ACC112 (cell line): Measurements from ENCODE around the gene VEGFC.

Experiments used
- H2AFZ ChIP-seq: fragments of 200-600 bp; sonication (generic); one replicate; pipeline ENCODE4 v1.6.0; 2017; ENCODE audit warnings: antibody characterized with exemption, low read length; ENCODE audit not compliant: unreplicated experiment
- H3K27ac ChIP-seq: fragments of 200-600 bp; sonication (generic); 2 replicates; pipeline ENCODE4 v1.5.1; 2014; ENCODE audit warnings: low read depth, mild to moderate bottlenecking, antibody characterized with exemption, low read length, moderate library complexity
- H3K27me3 ChIP-seq: fragments of 200-600 bp; sonication (generic); 2 replicates; pipeline ENCODE4 v1.6.1; 2014; ENCODE audit warnings: mild to moderate bottlenecking, antibody characterized with exemption, low read length, moderate library complexity, mixed read lengths; ENCODE audit not compliant: insufficient read depth
- H3K36me3 ChIP-seq: fragments of 200-600 bp; sonication (generic); 2 replicates; pipeline ENCODE4 v1.6.1; 2016; ENCODE audit warnings: mild to moderate bottlenecking, antibody characterized with exemption, low read length, moderate library complexity, mixed read lengths; ENCODE audit not compliant: insufficient read depth
- H3K4me1 ChIP-seq: fragments of 200-600 bp; sonication (generic); one replicate; pipeline ENCODE4 v1.6.1; 2016; ENCODE audit warnings: low read length, mixed read lengths; ENCODE audit not compliant: insufficient read depth, unreplicated experiment, control insufficient read depth
- H3K4me3 ChIP-seq: fragments of 200-600 bp; sonication (generic); 2 replicates; pipeline ENCODE4 v1.5.1; 2014; ENCODE audit warnings: mild to moderate bottlenecking, low read depth, low read length
- H3K79me2 ChIP-seq: fragments of 200-600 bp; sonication (generic); one replicate; pipeline ENCODE4 v1.6.0; 2016; ENCODE audit warnings: low read length; ENCODE audit not compliant: control insufficient read depth, unreplicated experiment, insufficient read depth

VEGFC gene

DNA sequence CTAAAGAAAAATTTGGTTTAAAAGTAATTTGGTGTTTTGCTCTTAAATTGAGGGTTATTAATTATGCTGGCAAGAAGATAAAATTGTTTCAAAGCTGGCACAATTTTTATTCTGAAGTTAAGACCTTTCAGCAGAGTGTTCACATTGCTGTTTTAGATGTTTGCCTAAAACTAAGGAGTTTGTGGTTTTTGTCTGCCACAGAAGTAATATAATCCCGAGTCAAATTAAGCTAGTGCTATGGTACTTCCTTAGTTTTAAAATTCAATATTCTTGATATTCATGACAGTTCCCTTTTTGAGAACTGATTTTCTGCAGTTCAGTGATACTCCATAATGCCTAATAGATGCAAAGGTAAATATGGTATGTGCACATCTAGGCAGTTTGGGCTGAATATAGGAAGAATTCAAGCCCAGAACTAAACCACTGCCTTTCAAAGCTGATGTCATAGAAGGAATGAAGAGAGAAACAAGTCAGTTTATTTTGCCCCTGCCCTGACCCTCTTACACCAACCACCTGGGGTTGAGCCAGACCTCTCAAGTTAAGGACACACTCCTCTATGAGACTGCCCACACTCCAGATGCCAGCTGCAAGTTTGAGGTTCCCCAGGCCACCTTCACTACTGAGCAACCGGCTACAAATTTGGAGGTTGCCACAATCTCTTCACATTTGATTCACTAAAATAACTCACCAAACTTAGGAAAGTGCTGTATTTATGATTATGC, 32.1 kb upstream of the VEGFC start:
- Histone ChIP-seq H3K4me1 (no peaks in the 10 kb centered on the region), H3K36me3 (no peaks in the 10 kb centered on the region), H3K27me3 (no peaks in the 10 kb centered on the region), H2AFZ (no peak overlapping the region), H3K4me3 (no peak overlapping the region), H3K79me2 (no peaks in the 10 kb centered on the region), H3K27ac (no peak overlapping the region)

DNA sequence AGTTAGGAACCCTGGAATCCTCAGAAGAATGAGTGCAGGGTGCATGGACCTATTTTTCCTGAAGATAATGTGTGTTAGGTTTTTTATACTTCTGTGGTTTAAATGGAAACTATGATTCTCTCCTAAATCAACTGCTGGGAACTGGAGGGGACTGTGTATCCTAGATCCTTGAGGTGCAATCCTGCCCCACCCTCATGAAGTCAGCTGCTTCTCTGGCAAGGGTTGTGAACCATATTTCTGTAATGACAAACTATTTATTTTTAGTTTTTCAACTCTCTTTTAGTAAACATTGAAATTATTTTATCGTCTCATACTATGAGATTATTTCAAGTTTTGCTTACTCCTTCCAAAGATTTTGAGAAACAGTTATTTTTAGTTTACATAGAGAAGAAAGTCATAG, 25.8 kb upstream of the VEGFC start:
- H2AFZ ChIP-seq = no peak overlapping the region
- H3K27me3 ChIP-seq = no peaks in the 10 kb centered on the region
- no peaks in the 10 kb centered on the region for H3K36me3 ChIP-seq
- no peak overlapping the region for H3K27ac ChIP-seq
- H3K79me2 ChIP-seq = no peaks in the 10 kb centered on the region
- no peak overlapping the region for H3K4me3 ChIP-seq
- peaks cover 34% of the 10 kb centered on the region for H3K4me1 ChIP-seq

DNA sequence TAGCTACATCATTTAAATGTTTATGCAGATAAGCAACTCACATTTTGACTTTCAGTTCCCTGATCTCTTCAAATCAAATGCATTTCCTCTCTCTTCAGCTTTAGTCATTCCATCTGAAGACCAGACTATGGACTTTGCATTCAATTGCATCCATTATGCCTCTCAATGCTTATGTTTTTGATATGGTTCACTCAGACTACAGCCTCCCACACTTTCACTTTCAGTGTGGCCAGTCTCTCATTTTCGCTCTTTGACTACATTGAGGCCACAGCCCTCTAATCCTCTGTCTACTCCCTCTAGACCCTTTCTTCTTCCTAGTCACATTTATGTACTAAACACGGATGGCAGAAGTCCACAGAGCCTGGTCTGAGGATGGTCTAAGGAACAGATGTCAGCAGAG, 24.5 kb upstream of the VEGFC start:
- Histone ChIP-seq H3K27me3 (no peaks in the 10 kb centered on the region), H3K79me2 (no peaks in the 10 kb centered on the region), H3K27ac (no peak overlapping the region), H3K36me3 (no peaks in the 10 kb centered on the region), H2AFZ (peak overlapping the region; percentile 58), H3K4me1 (peaks cover 34% of the 10 kb centered on the region), H3K4me3 (peak overlapping the region; percentile 32; the same call in 1 of the 2 replicates)

DNA sequence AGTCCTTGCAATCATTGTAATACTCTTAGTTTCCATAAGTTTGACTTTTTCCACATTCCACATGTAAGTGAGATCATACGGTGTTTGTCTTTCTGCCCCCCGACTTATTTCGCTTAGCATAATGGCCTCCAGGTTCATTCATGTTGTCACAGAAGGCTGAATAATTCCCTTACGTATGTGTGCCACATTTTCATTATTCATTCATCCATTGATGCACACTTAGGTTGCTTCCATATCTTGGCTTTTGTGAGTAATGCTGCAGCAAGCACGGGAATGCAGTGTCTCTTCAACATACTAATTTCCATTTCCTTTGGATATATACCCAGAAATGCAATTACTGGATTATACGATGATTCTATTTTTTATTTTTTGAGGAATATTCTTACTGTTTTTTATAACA, 22.0 kb upstream of the VEGFC start:
- Histone ChIP-seq H3K79me2 (no peaks in the 10 kb centered on the region), H3K27ac (no peak overlapping the region), H3K36me3 (no peaks in the 10 kb centered on the region), H3K4me1 (peaks cover 34% of the 10 kb centered on the region), H2AFZ (peak overlapping the region; percentile 6), H3K4me3 (peak overlapping the region; percentile 5; the same call in 1 of the 2 replicates), H3K27me3 (no peaks in the 10 kb centered on the region)

DNA sequence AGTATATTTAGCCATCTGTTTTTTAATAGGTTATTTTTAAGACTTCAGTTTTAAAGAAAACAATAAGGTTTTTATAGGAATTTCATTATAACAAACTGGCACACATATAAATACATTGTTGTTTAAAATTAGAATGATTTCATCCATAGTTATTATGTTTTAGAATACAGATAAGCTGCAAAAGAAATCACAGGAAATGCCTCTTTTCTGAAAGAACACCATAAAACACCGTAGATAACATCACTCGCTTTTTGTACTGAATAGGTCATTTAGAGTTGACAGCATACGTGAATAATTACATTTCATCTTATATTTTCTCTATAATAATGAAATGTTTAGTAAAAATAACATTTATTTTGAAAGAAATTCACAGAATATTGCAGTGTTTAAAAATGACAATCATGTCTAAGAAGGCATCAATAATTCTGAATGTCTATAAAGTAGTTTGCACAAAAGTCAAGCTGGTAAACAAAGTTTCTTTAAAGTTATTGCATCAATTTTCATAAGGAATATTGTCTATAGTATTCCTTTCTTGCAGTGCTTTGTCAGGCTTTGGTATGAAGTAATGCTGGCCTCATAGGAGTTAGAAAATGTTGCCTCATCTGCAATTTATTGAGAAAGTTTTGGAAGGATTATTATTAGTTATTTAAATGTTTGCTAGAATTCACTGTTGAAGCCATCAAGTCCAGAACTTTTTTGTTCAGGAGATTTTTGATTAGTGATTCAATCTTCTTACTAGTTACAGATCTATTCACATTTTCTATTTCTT, 17.9 kb upstream of the VEGFC start:
- Histone ChIP-seq H3K4me1 (peaks cover 11% of the 10 kb centered on the region), H3K27ac (no peak overlapping the region), H3K79me2 (no peaks in the 10 kb centered on the region), H3K36me3 (no peaks in the 10 kb centered on the region), H3K4me3 (no peak overlapping the region), H2AFZ (peak overlapping the region; percentile 17), H3K27me3 (no peaks in the 10 kb centered on the region)

DNA sequence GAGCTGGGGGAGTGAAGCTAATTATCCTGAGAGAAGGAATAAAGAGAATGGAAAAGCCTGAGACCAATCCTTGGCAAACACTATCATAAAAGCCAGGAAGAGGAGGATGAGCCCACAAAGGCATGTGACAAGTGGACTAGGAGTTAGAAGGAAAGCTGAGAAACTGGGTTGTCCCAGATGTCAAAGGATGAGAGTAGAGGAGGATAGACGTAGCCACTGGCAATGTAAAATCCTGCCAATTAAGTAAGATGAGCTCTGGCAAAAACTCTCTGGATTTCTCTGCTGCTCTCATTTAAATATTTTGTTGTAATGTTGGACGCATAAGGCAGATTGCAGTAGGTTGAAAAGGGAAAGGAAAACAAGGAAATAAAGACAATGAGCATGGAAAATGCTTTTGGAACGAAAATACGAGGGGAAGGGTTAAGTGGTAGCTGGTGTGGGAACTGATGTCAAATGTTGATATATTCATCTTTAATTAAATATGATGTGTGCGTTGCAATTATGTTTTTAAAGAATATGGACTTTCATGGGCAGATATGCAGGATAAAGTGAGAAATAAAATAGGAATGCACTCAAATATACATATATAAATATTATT, 14.2 kb upstream of the VEGFC start:
- no peak overlapping the region for H2AFZ ChIP-seq
- H3K4me1 ChIP-seq = no peaks in the 10 kb centered on the region
- no peak overlapping the region for H3K4me3 ChIP-seq
- H3K36me3 ChIP-seq = no peaks in the 10 kb centered on the region
- no peaks in the 10 kb centered on the region for H3K27me3 ChIP-seq
- no peaks in the 10 kb centered on the region for H3K79me2 ChIP-seq
- H3K27ac ChIP-seq = no peak overlapping the region

DNA sequence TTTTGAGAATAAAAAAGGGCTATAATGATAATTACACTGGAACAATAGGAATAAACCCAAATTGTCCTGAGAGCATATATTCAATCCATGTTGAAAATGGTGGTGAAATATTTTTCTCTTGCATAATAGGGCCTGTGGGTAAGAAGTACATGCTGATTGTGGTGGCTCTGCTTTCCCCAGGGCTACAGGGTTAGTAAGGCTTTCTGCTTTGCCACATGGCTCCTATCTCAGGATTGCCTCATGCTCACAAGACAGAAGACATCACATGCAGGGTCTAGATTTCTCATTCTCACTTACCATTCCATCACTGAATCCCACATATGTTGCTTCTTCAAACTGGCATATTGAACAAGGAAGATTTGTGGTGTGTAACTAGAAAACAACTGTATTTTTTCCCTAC, 12.4 kb upstream of the VEGFC start:
- H3K36me3 ChIP-seq = no peaks in the 10 kb centered on the region
- no peak overlapping the region for H3K27ac ChIP-seq
- H3K4me1 ChIP-seq = peaks cover 6% of the 10 kb centered on the region
- H3K4me3 ChIP-seq = no peak overlapping the region
- H3K27me3 ChIP-seq = no peaks in the 10 kb centered on the region
- no peak overlapping the region for H2AFZ ChIP-seq
- H3K79me2 ChIP-seq = no peaks in the 10 kb centered on the region

DNA sequence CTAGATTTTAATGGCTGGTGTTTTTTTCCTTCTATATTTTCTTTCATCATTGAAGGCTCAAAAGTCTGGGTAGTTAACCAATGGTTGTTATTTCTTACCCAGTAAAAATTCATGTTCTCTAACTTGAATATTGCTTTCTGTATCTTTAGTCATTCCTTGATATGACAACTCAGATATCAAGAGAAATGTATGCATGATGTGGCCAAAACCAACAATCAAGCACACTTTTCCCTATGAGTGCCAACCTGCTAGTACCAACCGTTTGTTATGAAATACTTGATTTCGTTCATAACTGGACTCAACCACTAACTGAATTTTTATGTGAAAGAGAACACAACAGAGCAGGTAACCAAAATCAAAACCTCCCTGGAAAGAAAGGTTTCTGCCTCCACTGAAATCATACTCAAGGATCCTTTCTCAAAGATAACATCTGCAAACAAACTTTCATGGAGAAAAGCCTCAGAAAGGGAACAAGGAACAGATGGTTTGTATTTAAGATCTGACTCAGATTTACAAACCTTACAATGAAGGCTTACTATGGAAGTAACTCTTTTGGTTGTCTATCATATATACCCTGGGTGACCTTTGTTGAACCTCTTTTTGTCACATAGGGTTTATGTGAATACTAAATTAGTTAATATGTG, 8.3 kb upstream of the VEGFC start:
- Histone ChIP-seq H3K27me3 (no peaks in the 10 kb centered on the region), H3K4me1 (peaks cover 6% of the 10 kb centered on the region)

DNA sequence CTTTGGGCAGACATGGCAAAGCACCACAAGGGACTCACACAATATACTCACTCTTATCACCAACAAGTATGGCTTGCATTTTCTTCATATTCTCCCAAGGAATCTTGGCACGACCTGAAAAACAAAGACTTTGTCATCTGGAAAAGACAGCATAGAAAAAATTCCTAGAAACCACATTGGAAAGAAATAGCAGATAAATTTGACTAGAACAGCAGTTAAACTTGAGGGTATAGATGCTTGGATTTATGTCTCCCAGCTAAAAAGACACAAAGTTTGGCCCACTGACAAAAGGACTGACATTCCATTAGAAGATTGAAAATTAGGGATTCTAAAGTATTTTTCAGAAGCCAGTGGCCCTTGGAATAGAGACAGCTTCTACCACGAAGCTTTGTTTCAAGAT, 6.9 kb upstream of the VEGFC start:
- Histone ChIP-seq H3K27ac (no peak overlapping the region), H3K36me3 (no peaks in the 10 kb centered on the region), H2AFZ (no peak overlapping the region), H3K27me3 (no peaks in the 10 kb centered on the region), H3K4me1 (peaks cover 8% of the 10 kb centered on the region), H3K79me2 (no peaks in the 10 kb centered on the region), H3K4me3 (no peak overlapping the region)

More for the DNA sequence above, 8.3 kb upstream of the VEGFC start:
- H2AFZ ChIP-seq = no peak overlapping the region
- no peaks in the 10 kb centered on the region for H3K36me3 ChIP-seq
- peak overlapping the region; percentile 56 for H3K27ac ChIP-seq
- H3K4me3 ChIP-seq = no peak overlapping the region
- H3K79me2 ChIP-seq = no peaks in the 10 kb centered on the region

DNA sequence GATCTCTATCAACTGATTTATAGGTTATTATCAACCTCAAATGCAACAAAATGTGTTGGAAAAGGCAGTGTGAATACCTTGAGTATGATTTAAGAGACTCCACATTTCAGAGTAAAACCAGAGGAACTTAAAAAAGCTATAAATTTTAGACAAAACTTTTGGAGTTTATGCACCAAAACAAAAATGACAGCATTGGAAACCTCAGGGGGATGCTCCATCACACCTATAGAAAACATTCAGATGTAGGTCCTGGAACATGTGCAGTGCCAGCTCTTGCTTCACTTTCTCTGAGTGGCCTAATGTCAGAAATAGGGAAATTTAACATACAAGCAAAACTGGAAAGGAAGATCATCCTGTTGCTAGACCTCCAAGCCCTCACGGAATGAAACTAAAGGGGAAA, 5.8 kb upstream of the VEGFC start:
- Histone ChIP-seq H3K4me1 (peaks cover 17% of the 10 kb centered on the region), H2AFZ (no peak overlapping the region), H3K4me3 (no peak overlapping the region), H3K27me3 (no peaks in the 10 kb centered on the region), H3K79me2 (no peaks in the 10 kb centered on the region), H3K36me3 (no peaks in the 10 kb centered on the region), H3K27ac (no peak overlapping the region)
